A673 (cell line): ENCODE data around the gene ADGRF4.

Experiments
- CTCF ChIP-seq: fragments of 300-800, 200-600 bp; sonication (generic); conservative IDR thresholded peaks from 2 replicates; pipeline ENCODE4 v1.5.1; 2017; ENCODE audit warnings: low read depth, mild to moderate bottlenecking, antibody characterized with exemption, low read length, moderate library complexity, mixed read lengths
- EZH2 ChIP-seq: fragments of 200-600 bp; sonication (generic); IDR thresholded peaks from 2 replicates; pipeline ENCODE4 v1.6.1; 2017; ENCODE audit warnings: borderline replicate concordance, low read depth, mild to moderate bottlenecking, mixed read lengths, antibody characterized with exemption, low read length; ENCODE audit not compliant: poor library complexity, severe bottlenecking

DNA sequence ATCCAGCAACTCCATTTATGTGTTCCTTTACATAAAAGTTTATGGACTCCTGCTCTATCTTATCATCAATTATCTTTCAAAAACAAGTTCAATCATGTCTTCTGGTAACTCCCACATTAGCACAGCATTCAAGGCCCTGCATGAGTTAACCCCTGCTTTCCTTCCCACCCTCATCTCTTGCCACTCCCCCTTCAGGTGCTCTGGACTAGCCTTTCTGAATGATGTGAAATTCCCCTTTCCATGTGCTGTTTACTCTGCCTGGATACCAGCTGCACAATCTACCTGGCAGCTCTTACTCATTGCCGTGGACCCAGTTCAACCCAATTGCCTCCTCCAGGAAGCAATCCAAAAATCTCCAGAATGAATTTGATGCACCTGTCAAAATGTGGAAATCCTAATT lies 11.9 kb downstream of the ADGRF4 start:
- no peak for TF ChIP-seq CTCF
- TF ChIP-seq EZH2: no peak
